Measurements from ENCODE around the gene MBP. TPM values are rescaled to one million over a fixed set of nuclear protein-coding genes. Genes with fewer than 3 reads are reported as not detected.

MBP gene
- polyA plus RNA-seq, 1 donor from 2014 or later, result 3.3 TPM

GRCh38 chr18:77049938-77050337 lies 82.6 kb downstream of the MBP start:
- no peak overlapping the region for H2AFZ ChIP-seq (ENCODE audit: low read depth, low read length)
- H3F3A ChIP-seq (ENCODE audit: insufficient read depth, low read length, poor library complexity, severe bottlenecking), result no peaks in the 10 kb centered on the region
- no peaks in the 10 kb centered on the region for H4K20me1 ChIP-seq (ENCODE audit: insufficient read depth)
- no peak overlapping the region for H3K4me2 ChIP-seq (ENCODE audit: low read length)
- H3K36me3 ChIP-seq (ENCODE audit: insufficient read depth, low read length), result no peaks in the 10 kb centered on the region
- H3K79me2 ChIP-seq (replicated peaks; ENCODE audit: insufficient read depth, low read length), result no peaks in the 10 kb centered on the region
- H3K9me2 ChIP-seq (ENCODE audit: insufficient read depth, low read length), result no peaks in the 10 kb centered on the region
- TF ChIP-seq MXI1 (conservative IDR thresholded peaks at IDR 0.05; ENCODE audit: poor library complexity, severe bottlenecking) (no peak), REST (IDR thresholded peaks at IDR 0.05; ENCODE audit: borderline replicate concordance) (no peak), RAD21 (conservative IDR thresholded peaks at IDR 0.05) (no peak), EP300 (conservative IDR thresholded peaks at IDR 0.05; ENCODE audit: poor library complexity, severe bottlenecking) (no peak), EZH2 (IDR thresholded peaks at IDR 0.05; ENCODE audit: borderline replicate concordance, insufficient read depth, low read length, poor library complexity, severe bottlenecking) (no peak), POLR2AphosphoS5 (IDR thresholded peaks at IDR 0.05) (no peak), SMC3 (conservative IDR thresholded peaks at IDR 0.05; ENCODE audit: poor library complexity) (no peak), CTCF (IDR thresholded peaks at IDR 0.05; ENCODE audit: poor library complexity, severe bottlenecking) (no peak), TAF1 (IDR thresholded peaks at IDR 0.05; ENCODE audit: low read depth) (no peak)
- no peaks in the 10 kb centered on the region for H3K9me3 ChIP-seq (ENCODE audit: low read length)
- H3K4me3 ChIP-seq (ENCODE audit: low read length), result no peak overlapping the region
- H3K27ac ChIP-seq (ENCODE audit: low read length), result no peak overlapping the region
- H3K27me3 ChIP-seq (ENCODE audit: insufficient read depth, low read depth, low read length), result no peaks in the 10 kb centered on the region
- no peak overlapping the region for H3K9ac ChIP-seq (ENCODE audit: low read length)

GRCh38 chr18:77047803-77048419 lies 84.7 kb downstream of the MBP start:
- Histone ChIP-seq H4K20me1 (ENCODE audit: insufficient read depth) (no peaks in the 10 kb centered on the region), H3F3A (ENCODE audit: insufficient read depth, low read length, poor library complexity, severe bottlenecking) (no peaks in the 10 kb centered on the region), H3K4me2 (ENCODE audit: low read length) (no peak overlapping the region), H3K4me3 (ENCODE audit: low read length) (no peak overlapping the region), H3K27ac (ENCODE audit: low read length) (no peak overlapping the region), H3K9ac (ENCODE audit: low read length) (no peak overlapping the region), H3K27me3 (ENCODE audit: insufficient read depth, low read depth, low read length) (no peaks in the 10 kb centered on the region), H3K79me2 (replicated peaks; ENCODE audit: insufficient read depth, low read length) (no peaks in the 10 kb centered on the region), H3K9me3 (ENCODE audit: low read length) (no peaks in the 10 kb centered on the region), H3K36me3 (ENCODE audit: insufficient read depth, low read length) (no peaks in the 10 kb centered on the region), H3K9me2 (ENCODE audit: insufficient read depth, low read length) (no peaks in the 10 kb centered on the region), H2AFZ (ENCODE audit: low read depth, low read length) (no peak overlapping the region)
- TF ChIP-seq POLR2AphosphoS5 (IDR thresholded peaks at IDR 0.05) (no peak), CTCF (IDR thresholded peaks at IDR 0.05; ENCODE audit: poor library complexity, severe bottlenecking) (no peak), RAD21 (conservative IDR thresholded peaks at IDR 0.05) (no peak), MXI1 (conservative IDR thresholded peaks at IDR 0.05; ENCODE audit: poor library complexity, severe bottlenecking) (no peak), REST (IDR thresholded peaks at IDR 0.05; ENCODE audit: borderline replicate concordance) (no peak), SMC3 (conservative IDR thresholded peaks at IDR 0.05; ENCODE audit: poor library complexity) (no peak), EZH2 (IDR thresholded peaks at IDR 0.05; ENCODE audit: borderline replicate concordance, insufficient read depth, low read length, poor library complexity, severe bottlenecking) (no peak), EP300 (conservative IDR thresholded peaks at IDR 0.05; ENCODE audit: poor library complexity, severe bottlenecking) (no peak), TAF1 (IDR thresholded peaks at IDR 0.05; ENCODE audit: low read depth) (no peak)

Data from neural cell (in vitro differentiated cells).